Measurements from ENCODE around the gene STXBP6.

GRCh38 chr14:25092258-25092740 is 42.4 kb upstream of the STXBP6 start:
- TF ChIP-seq POLR2A (IDR thresholded peaks at IDR 0.05; ENCODE audit: low read depth, low read length) (no peak), POLR2AphosphoS5 (IDR thresholded peaks at IDR 0.05; ENCODE audit: low read depth, low read length) (no peak), TAF1 (IDR thresholded peaks at IDR 0.05; ENCODE audit: borderline replicate concordance, low read depth, low read length) (no peak)

Measured in GM12892 (cell line).